HEK293 (cell line): ENCODE results near the gene ADGRL1.

Experiments
- ATF2 ChIP-seq: fragments of 450-650 bp; formaldehyde crosslinking; IDR thresholded peaks from 2 replicates; pipeline ENCODE4 v1.5.1; 2016; ENCODE audit warnings: missing biosample characterization, missing genetic modification characterization, low read depth
- CTCF ChIP-seq: fragments of 450-650 bp; formaldehyde crosslinking; IDR thresholded peaks from 2 replicates; pipeline ENCODE4 v1.5.1; 2016; ENCODE audit warnings: missing biosample characterization, missing genetic modification characterization
- GFI1B ChIP-seq: fragments of 450-650 bp; formaldehyde crosslinking; IDR thresholded peaks from 2 replicates; pipeline ENCODE4 v1.5.1; 2016; ENCODE audit warnings: missing biosample characterization, missing genetic modification characterization
- REST ChIP-seq: fragments of 450-650 bp; formaldehyde crosslinking; IDR thresholded peaks from 2 replicates; pipeline ENCODE4 v1.5.1; 2016; ENCODE audit warnings: missing biosample characterization, missing genetic modification characterization
- TSHZ1 ChIP-seq: fragments of 450-650 bp; formaldehyde crosslinking; IDR thresholded peaks from 2 replicates; pipeline ENCODE4 v1.5.1; 2016; ENCODE audit warnings: missing biosample characterization, missing genetic modification characterization, borderline replicate concordance
- ZBTB20 ChIP-seq: fragments of 450-650 bp; formaldehyde crosslinking; IDR thresholded peaks from 2 replicates; pipeline ENCODE4 v1.5.1; 2016; ENCODE audit warnings: missing biosample characterization, missing genetic modification characterization
- ZNF175 ChIP-seq: fragments of 450-650 bp; formaldehyde crosslinking; IDR thresholded peaks from 2 replicates; pipeline ENCODE4 v1.5.1; 2016; ENCODE audit warnings: missing biosample characterization, missing genetic modification characterization
- ZNF341 ChIP-seq: fragments of 450-650 bp; formaldehyde crosslinking; IDR thresholded peaks from 2 replicates; pipeline ENCODE4; 2016; ENCODE audit warnings: low read depth, missing biosample characterization, missing genetic modification characterization
- ZNF394 ChIP-seq: fragments of 450-650 bp; formaldehyde crosslinking; IDR thresholded peaks from 2 replicates; pipeline ENCODE4 v1.5.1; 2016; ENCODE audit warnings: missing biosample characterization, missing genetic modification characterization, mild to moderate bottlenecking, moderate library complexity, borderline replicate concordance
- ZNF501 ChIP-seq: fragments of 450-650 bp; formaldehyde crosslinking; IDR thresholded peaks from 2 replicates; pipeline ENCODE4 v1.5.1; 2016; ENCODE audit warnings: missing biosample characterization, missing genetic modification characterization
- ZNF510 ChIP-seq: fragments of 450-650 bp; formaldehyde crosslinking; IDR thresholded peaks from 2 replicates; pipeline ENCODE4 v1.5.1; 2018; ENCODE audit warnings: mild to moderate bottlenecking, missing genetic modification characterization, missing biosample characterization; ENCODE audit not compliant: insufficient replicate concordance
- ZNF580 ChIP-seq: fragments of 450-650 bp; formaldehyde crosslinking; IDR thresholded peaks from 2 replicates; pipeline ENCODE4 v1.5.1; 2016; ENCODE audit warnings: missing biosample characterization, missing genetic modification characterization
- ZNF701 ChIP-seq: fragments of 450-650 bp; formaldehyde crosslinking; IDR thresholded peaks from 2 replicates; pipeline ENCODE4 v1.5.1; 2016; ENCODE audit warnings: missing biosample characterization, missing genetic modification characterization
- ZSCAN5A ChIP-seq: fragments of 450-650 bp; formaldehyde crosslinking; IDR thresholded peaks from 2 replicates; pipeline ENCODE4 v1.5.1; 2016; ENCODE audit warnings: missing biosample characterization, missing genetic modification characterization

GRCh38 chr19:14182476-14182875 is 23.5 kb downstream of the ADGRL1 start:
- TF ChIP-seq REST (tag by site-specific recombination) (no peak), ZNF341 (tag by site-specific recombination) (no peak), ZNF175 (tag by site-specific recombination) (no peak), ZNF501 (tag by site-specific recombination) (no peak), CTCF (tag by site-specific recombination) (no peak), TSHZ1 (tag by site-specific recombination) (no peak), ZNF701 (no peak), GFI1B (tag by site-specific recombination) (no peak), ZNF394 (tag by site-specific recombination) (no peak), ZNF580 (tag by site-specific recombination) (no peak), ATF2 (tag by site-specific recombination) (no peak), ZBTB20 (no peak), ZSCAN5A (tag by site-specific recombination) (no peak), ZNF510 (no peak)
